Parathyroid adenoma (tissue), 2 donors: ENCODE measurements around the gene ZNF556.

Experiments
- H2AFZ ChIP-seq: fragments of 300-600 bp; sonication (generic); one replicate; pipeline ENCODE4 v1.7.0; 2017; ENCODE audit warnings: antibody characterized with exemption, mild to moderate bottlenecking
- H3K27ac ChIP-seq: fragments of 300-600 bp; sonication (generic); one replicate; pipeline ENCODE4 v1.7.0; 2017
- H3K27me3 ChIP-seq: fragments of 300-600 bp; sonication (generic); one replicate; pipeline ENCODE4 v1.7.0; 2017; ENCODE audit warnings: low read length; ENCODE audit not compliant: control insufficient read depth, insufficient read depth
- H3K36me3 ChIP-seq: fragments of 300-600 bp; sonication (generic); one replicate; pipeline ENCODE4 v1.7.0; 2017; ENCODE audit warnings: low read length; ENCODE audit not compliant: control insufficient read depth, insufficient read depth
- H3K4me1 ChIP-seq: fragments of 300-600 bp; sonication (generic); one replicate; pipeline ENCODE4 v1.7.0; 2017; ENCODE audit warnings: control low read depth
- H3K4me2 ChIP-seq: fragments of 300-600 bp; sonication (generic); one replicate; pipeline ENCODE4 v1.7.0; 2017; ENCODE audit warnings: low read length
- H3K4me3 ChIP-seq: fragments of 300-600 bp; sonication (generic); one replicate; pipeline ENCODE4 v1.7.0; 2017; ENCODE audit warnings: low read depth, low read length
- H3K79me2 ChIP-seq: fragments of 300-600 bp; sonication (generic); one replicate; pipeline ENCODE4 v1.7.0; 2017; ENCODE audit warnings: control low read depth
- H3K9ac ChIP-seq: fragments of 300-600 bp; sonication (generic); one replicate; pipeline ENCODE4 v1.7.0; 2017; ENCODE audit warnings: mild to moderate bottlenecking
- H3K9me3 ChIP-seq: fragments of 300-600 bp; sonication (generic); one replicate; pipeline ENCODE4 v1.7.0; 2017; ENCODE audit warnings: low read length; ENCODE audit not compliant: control insufficient read depth
- CTCF ChIP-seq: fragments of 300-600 bp; sonication (generic); IDR thresholded peaks from one replicate; pipeline ENCODE4 v1.7.0; 2017; ENCODE audit warnings: antibody characterized with exemption, mild to moderate bottlenecking
- donor health status: primary hyperparathyroidism.

Gene ZNF556

GRCh38 chr19:2867025-2867991 is at the start of gene ZNF556:
Gene ZNF556, plus strand, starts transcription at chr19:2867335. Its CDS starts 87 bp downstream, at chr19:2867422.
- no peak for TF ChIP-seq CTCF
- H3K36me3 ChIP-seq = no peaks in the 10 kb centered on the region
- H3K27me3 ChIP-seq = no peaks in the 10 kb centered on the region
- no peak within 1 kb of the TSS for H3K4me2 ChIP-seq
- H3K27ac ChIP-seq = no peak within 1 kb of the TSS
- H3K4me1 ChIP-seq = no peaks in the 10 kb centered on the region
- no peak within 1 kb of the TSS for H3K9ac ChIP-seq
- H2AFZ ChIP-seq = no peak within 1 kb of the TSS
- H3K4me3 ChIP-seq = no peak within 1 kb of the TSS
- H3K79me2 ChIP-seq = no peaks in the 10 kb centered on the region
- H3K9me3 ChIP-seq = no peaks in the 10 kb centered on the region

GRCh38 chr19:2819540-2820111 is 47.5 kb upstream of the ZNF556 start, which contains the start of gene ZNF554:
Gene ZNF554, plus strand, starts transcription at chr19:2819868. Its CDS starts 204 bp downstream, at chr19:2820072.
- Histone ChIP-seq H3K4me2 (peak within 1 kb of the TSS; percentile 99), H3K27ac (no peak within 1 kb of the TSS), H3K79me2 (no peaks in the 10 kb centered on the region), H3K36me3 (no peaks in the 10 kb centered on the region), H3K9me3 (no peaks in the 10 kb centered on the region), H3K4me1 (no peaks in the 10 kb centered on the region), H2AFZ (peak within 1 kb of the TSS; percentile 83), H3K27me3 (no peaks in the 10 kb centered on the region), H3K4me3 (peak within 1 kb of the TSS; percentile 82), H3K9ac (no peak within 1 kb of the TSS)
- peak; percentile 98 for TF ChIP-seq CTCF

GRCh38 chr19:2820112-2820702 is 46.9 kb upstream of the ZNF556 start:
- Histone ChIP-seq H3K4me3 (peak overlapping the region; percentile 82), H3K79me2 (no peaks in the 10 kb centered on the region), H3K36me3 (no peaks in the 10 kb centered on the region), H2AFZ (peak overlapping the region; percentile 67), H3K9me3 (no peaks in the 10 kb centered on the region), H3K9ac (no peak overlapping the region), H3K27me3 (no peaks in the 10 kb centered on the region), H3K27ac (no peak overlapping the region), H3K4me2 (peak overlapping the region; percentile 99), H3K4me1 (no peaks in the 10 kb centered on the region)
- TF ChIP-seq CTCF = no peak

- H3K9me3 ChIP-seq = no peaks in the 10 kb centered on the region
These were observed 44.3 kb upstream of the ZNF556 start for GRCh38 chr19:2822846-2823245.

More at GRCh38 chr19:2822846-2823245, 44.3 kb upstream of the ZNF556 start:
- Histone ChIP-seq H3K27me3 (no peaks in the 10 kb centered on the region), H3K4me3 (no peak overlapping the region), H3K4me2 (no peak overlapping the region), H3K79me2 (no peaks in the 10 kb centered on the region), H3K4me1 (no peaks in the 10 kb centered on the region), H3K27ac (no peak overlapping the region), H2AFZ (no peak overlapping the region), H3K9ac (no peak overlapping the region), H3K36me3 (no peaks in the 10 kb centered on the region)
- no peak for TF ChIP-seq CTCF
